H1 (cell line): ENCODE results near the gene CGB2. TPM values are rescaled to one million over a fixed set of nuclear protein-coding genes. Genes with fewer than 3 reads are reported as not detected.
"Not testable (repeated sequence)": the region's sequence is repeated elsewhere in the genome, so short reads cannot be mapped to it uniquely, and the experiment has no call there.

Experiments
- CTCF ChIA-PET: fragments of 300-600 bp; sonication (Branson Sonifier 250); formaldehyde crosslinking; loops from one replicate; lab custom pipeline; 2021; ENCODE audit not compliant: partially characterized antibody; lab: Charles Lee
- POLR2A ChIA-PET: fragments of 300-600 bp; sonication (Branson Sonifier 250); formaldehyde crosslinking; loops from one replicate; lab custom pipeline; 2021; ENCODE audit warnings: inconsistent platforms; ENCODE audit not compliant: partially characterized antibody; lab: Charles Lee
- DNase-seq, 2 experiments: peaks; one replicate each; pipeline versions ENCODE4 v3.0.0 to v3.0.0-alpha.2; 2010 to 2022; ENCODE audit warnings: low spot score in 2 of 2, low read depth in 1 of 2, mixed read lengths in 1 of 2
- FAIRE-seq: peaks from 2 replicates; lab custom pipeline; 2011; peaks lifted over from hg19 to GRCh38; lab: Jason Lieb, UNC
- H2AFZ ChIP-seq: 2 replicates; pipeline ENCODE4 v1.8.1; 2012; ENCODE audit warnings: low read length, inconsistent platforms
- H2AK5ac ChIP-seq: 2 replicates; pipeline ENCODE4 v1.6.1; 2013; ENCODE audit warnings: low read depth, low read length
- H2BK120ac ChIP-seq: replicated peaks from 2 replicates; pipeline ENCODE3; 2013; ENCODE audit warnings: low read depth, low read length, inconsistent platforms
- H2BK12ac ChIP-seq: 2 replicates; pipeline ENCODE4 v1.6.1; 2013; ENCODE audit warnings: low read depth, low read length
- H2BK15ac ChIP-seq: 2 replicates; pipeline ENCODE4 v1.6.1; 2013; ENCODE audit warnings: low read length
- H2BK20ac ChIP-seq: 2 replicates; pipeline ENCODE4 v1.6.1; 2013; ENCODE audit warnings: low read length
- H2BK5ac ChIP-seq: 2 replicates; pipeline ENCODE4 v1.6.1; 2013; ENCODE audit warnings: low read depth, low read length
- H3K14ac ChIP-seq: 2 replicates; pipeline ENCODE4 v1.6.1; 2013; ENCODE audit warnings: inconsistent platforms; ENCODE audit not compliant: insufficient read length
- H3K18ac ChIP-seq: 2 replicates; pipeline ENCODE4 v1.6.1; 2013; ENCODE audit warnings: low read length; ENCODE audit errors: extremely low read depth
- H3K23ac ChIP-seq: 2 replicates; pipeline ENCODE4 v1.6.1; 2013; ENCODE audit warnings: inconsistent platforms; ENCODE audit not compliant: insufficient read length
- H3K23me2 ChIP-seq: 2 replicates; pipeline ENCODE4 v1.6.1; 2013; ENCODE audit warnings: low read depth, low read length
- H3K27ac ChIP-seq: 2 replicates; pipeline ENCODE4 v1.6.1; 2011; ENCODE audit warnings: low read depth, low read length, inconsistent platforms
- H3K27me3 ChIP-seq, 4 experiments: replicated peaks in 1 of 4; 1 replicate in 1 of 4; 2 replicates in 3 of 4; pipeline versions ENCODE4 v1.6.1 to v1.8.1; 2011 to 2013; ENCODE audit warnings: low read length in 3 of 4, mild to moderate bottlenecking in 3 of 4, inconsistent platforms in 2 of 4, mixed read lengths in 2 of 4, moderate library complexity in 1 of 4; ENCODE audit not compliant: control insufficient read depth in 3 of 4, insufficient read depth in 3 of 4; ENCODE audit errors: extremely low read depth in 1 of 4
- H3K36me3 ChIP-seq, 4 experiments: 2 replicates each; pipeline versions ENCODE4 v1.6.1 to v1.8.1; 2011 to 2013; ENCODE audit warnings: mild to moderate bottlenecking in 4 of 4, low read length in 3 of 4, moderate library complexity in 2 of 4, control low read depth in 1 of 4, inconsistent platforms in 1 of 4; ENCODE audit not compliant: insufficient read depth in 4 of 4, control insufficient read depth in 2 of 4
- H3K4ac ChIP-seq: replicated peaks from 2 replicates; pipeline ENCODE3; 2013; ENCODE audit warnings: low read length, low read depth, mixed read lengths, inconsistent platforms; ENCODE audit not compliant: insufficient read length
- H3K4me1 ChIP-seq, 4 experiments: replicated peaks in 1 of 4; 1 replicate in 1 of 4; 2 replicates in 3 of 4; pipeline versions ENCODE4 v1.6.1 to v1.8.1; 2011 to 2013; ENCODE audit warnings: low read length in 3 of 4, inconsistent platforms in 2 of 4, mixed read lengths in 1 of 4; ENCODE audit not compliant: insufficient read depth in 4 of 4, control insufficient read depth in 3 of 4
- H3K4me2 ChIP-seq, 2 experiments: 2 replicates each; pipeline versions ENCODE4 v1.6.1 to v1.8.1; 2011 to 2013; ENCODE audit warnings: low read depth in 2 of 2, low read length in 2 of 2, control low read depth in 1 of 2, inconsistent platforms in 1 of 2, mild to moderate bottlenecking in 1 of 2; ENCODE audit not compliant: insufficient read depth in 1 of 2
- H3K4me3 ChIP-seq, 4 experiments: fragments of 200-600, 300-600 bp in 1 of 4; sonication (generic), shearing (Covaris generic), sonication (Bioruptor Twin) in 1 of 4; 2 replicates each; pipeline versions ENCODE4 v1.5.1 to v1.8.1; 2011 to 2016; ENCODE audit warnings: low read length in 4 of 4, low read depth in 3 of 4, control low read depth in 2 of 4, inconsistent platforms in 2 of 4, mild to moderate bottlenecking in 2 of 4, mixed read lengths in 1 of 4, moderate library complexity in 1 of 4; ENCODE audit not compliant: insufficient read depth in 2 of 4; ENCODE audit errors: extremely low read depth in 1 of 4
- H3K56ac ChIP-seq: replicated peaks from 2 replicates; pipeline ENCODE3; 2013; ENCODE audit warnings: low read depth, mild to moderate bottlenecking, mixed read lengths, low read length, inconsistent platforms; ENCODE audit not compliant: insufficient read length
- H3K79me1 ChIP-seq: 2 replicates; pipeline ENCODE4 v1.6.1; 2013; ENCODE audit warnings: low read depth, low read length, control low read depth
- H3K79me2 ChIP-seq, 2 experiments: 2 replicates each; pipeline versions ENCODE4 v1.6.1 to v1.8.1; 2012 to 2013; ENCODE audit warnings: low read length in 2 of 2, mild to moderate bottlenecking in 2 of 2, inconsistent platforms in 1 of 2; ENCODE audit not compliant: insufficient read depth in 2 of 2, control insufficient read depth in 1 of 2
- H3K9ac ChIP-seq, 4 experiments: replicated peaks in 1 of 4; 1 replicate in 1 of 4; 2 replicates in 3 of 4; pipeline versions ENCODE4 v1.6.1 to v1.8.1; 2011 to 2013; ENCODE audit warnings: low read depth in 3 of 4, low read length in 3 of 4, control low read depth in 2 of 4, mild to moderate bottlenecking in 2 of 4, moderate library complexity in 2 of 4, inconsistent platforms in 1 of 4; ENCODE audit errors: extremely low read depth in 1 of 4
- H3K9me3 ChIP-seq, 2 experiments: 2 replicates each; pipeline versions ENCODE4 v1.6.1 to v1.8.1; 2012 to 2013; ENCODE audit warnings: mild to moderate bottlenecking in 2 of 2, moderate library complexity in 2 of 2, control low read depth in 1 of 2, inconsistent platforms in 1 of 2, low read depth in 1 of 2, low read length in 1 of 2, mixed read lengths in 1 of 2; ENCODE audit not compliant: insufficient read depth in 2 of 2
- H4K20me1 ChIP-seq, 2 experiments: replicated peaks in 1 of 2; 2 replicates each; pipeline versions ENCODE3 to v1.8.1; 2011 to 2013; ENCODE audit warnings: inconsistent platforms in 2 of 2, low read length in 2 of 2, mild to moderate bottlenecking in 1 of 2; ENCODE audit not compliant: insufficient read depth in 2 of 2, control insufficient read depth in 1 of 2
- H4K5ac ChIP-seq: 2 replicates; pipeline ENCODE4 v1.6.1; 2013; ENCODE audit warnings: low read length, low read depth, mixed read lengths, inconsistent platforms; ENCODE audit not compliant: insufficient read length
- H4K8ac ChIP-seq: 2 replicates; pipeline ENCODE4 v1.8.0; 2013; ENCODE audit warnings: mild to moderate bottlenecking, moderate library complexity, low read length, inconsistent platforms; ENCODE audit not compliant: insufficient read depth; ENCODE audit errors: extremely low read depth
- H4K91ac ChIP-seq: replicated peaks from 2 replicates; pipeline ENCODE3; 2013; ENCODE audit warnings: low read length, mixed read lengths, inconsistent platforms; ENCODE audit not compliant: insufficient read length
- WGBS, 2 experiments: shearing (Covaris generic) in 1 of 2; methylation state at CpG; one replicate each; pipeline versions ENCODE4 v1.1.6 to v1.1.7; 2013 to 2015; ENCODE audit warnings: low lambda C conversion rate in 2 of 2, mixed read lengths in 2 of 2, inconsistent platforms in 1 of 2, low coverage in 1 of 2, missing lambda C conversion rate in 1 of 2; ENCODE audit not compliant: insufficient replicate concordance in 2 of 2, insufficient coverage in 1 of 2, insufficient read length in 1 of 2; ENCODE audit errors: extremely low coverage in 1 of 2, missing lambda C conversion rate in 1 of 2; 5-methylcytosine and 5-hydroxymethylcytosine counted together
- polyA plus RNA-seq, 7 experiments: library from polyadenylated mRNA; depleted of rRNA in 3 of 7; stranded (reverse) in 5 of 7; unstranded in 2 of 7; fragments of >200 nt in 5 of 7; fragments of 200-250 nt in 2 of 7; gene quantifications; 1 replicate in 5 of 7; 2 replicates in 1 of 7; 4 replicates in 1 of 7; pipeline versions ENCODE4 v1.2.1 to v1.2.3, GENCODE V29; 2011 to 2013; ENCODE audit warnings: missing spikeins in 2 of 7, mixed read lengths in 2 of 7
- total RNA-seq: library from RNA; stranded (reverse); fragmentation: NEBNext Ultra II Directional; extraction: Animal tissue kit (Norgen Biotek cat#: 25700); gene quantifications from 2 replicates; pipeline ENCODE4 v1.2.1, GENCODE V29; 2021

The CGB2 gene
- total and polyA plus RNA-seq, 2 of the 8 experiments (the other 6 are each of a cell fraction or from before 2014, with no cell fraction given), result 0.71 to 3.2 TPM

DNA sequence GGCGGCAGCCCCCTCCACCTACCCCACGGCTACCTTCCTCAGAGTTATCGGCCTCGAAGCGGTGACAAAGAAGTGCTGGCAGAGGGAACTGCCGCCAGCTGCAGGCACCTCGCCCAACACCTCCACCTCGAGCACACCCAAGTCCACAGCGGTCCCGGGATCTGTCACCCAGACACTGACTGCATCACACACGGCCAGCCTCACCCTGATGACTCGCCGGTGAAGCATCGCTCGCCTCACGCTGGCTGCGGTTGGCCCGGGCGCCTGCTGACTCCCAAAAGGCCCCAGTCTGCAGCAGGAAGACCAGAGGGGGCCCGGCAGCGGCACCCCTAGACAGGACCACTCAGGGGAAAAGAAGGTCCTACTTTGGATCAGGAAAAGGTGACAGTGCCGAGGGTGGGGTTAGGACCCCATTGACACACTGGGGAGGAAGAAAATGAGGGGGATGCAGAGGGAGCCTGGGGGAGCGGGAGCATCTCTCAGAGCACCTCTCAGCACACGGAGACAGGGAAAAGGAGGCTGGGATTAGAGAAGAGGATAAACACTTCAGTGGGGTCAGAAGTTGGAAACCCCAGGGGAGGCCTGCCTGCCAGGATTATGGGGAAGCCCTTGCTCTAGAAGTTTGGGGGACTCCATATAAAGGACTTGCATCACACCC is 18.8 kb downstream of the CGB2 start:
- H2BK15ac ChIP-seq, H3K27me3 ChIP-seq, H2BK5ac ChIP-seq, H2BK20ac ChIP-seq, FAIRE-seq, H2BK120ac ChIP-seq, H3K9ac ChIP-seq, H3K79me1 ChIP-seq, H2AK5ac ChIP-seq, H3K4ac ChIP-seq, H4K5ac ChIP-seq, H3K18ac ChIP-seq, H3K14ac ChIP-seq, H3K23me2 ChIP-seq, H4K91ac ChIP-seq, DNase-seq, H3K4me3 ChIP-seq, H3K23ac ChIP-seq, H2BK12ac ChIP-seq, H3K9me3 ChIP-seq, H3K27ac ChIP-seq, POLR2A ChIA-PET, H4K8ac ChIP-seq, H4K20me1 ChIP-seq, H3K4me2 ChIP-seq, H2AFZ ChIP-seq, H3K4me1 ChIP-seq, H3K79me2 ChIP-seq, H3K36me3 ChIP-seq, H3K56ac ChIP-seq: not testable (repeated sequence)
- CTCF ChIA-PET, result interaction anchor here (0.6 kb wide), 1 partner anchor 625 kb away, joined by 3 read pairs; no protein-coding TSS in a partner anchor
- WGBS, 2 experiments, result 84% methylated on average over 24 of the region's 24 CpGs; no CpG with 5 or more reads in 1 of the 2 experiments
